Loucy (cell line): Measurements from ENCODE around the gene ARHGAP5.

ENCODE experiments used
- EZH2phosphoT487 ChIP-seq: fragments of 200-600 bp; IDR thresholded peaks from 2 replicates; pipeline ENCODE4 v1.6.1; 2018; ENCODE audit warnings: antibody characterized with exemption, mild to moderate bottlenecking, moderate library complexity, borderline replicate concordance
- TF ChIP-seq, protein P1 (sequence below): fragments of 200-600 bp; sonication (generic); conservative IDR thresholded peaks from 2 replicates; pipeline ENCODE4 v1.5.1; 2014; ENCODE audit warnings: mild to moderate bottlenecking, antibody characterized with exemption, low read length

DNA sequence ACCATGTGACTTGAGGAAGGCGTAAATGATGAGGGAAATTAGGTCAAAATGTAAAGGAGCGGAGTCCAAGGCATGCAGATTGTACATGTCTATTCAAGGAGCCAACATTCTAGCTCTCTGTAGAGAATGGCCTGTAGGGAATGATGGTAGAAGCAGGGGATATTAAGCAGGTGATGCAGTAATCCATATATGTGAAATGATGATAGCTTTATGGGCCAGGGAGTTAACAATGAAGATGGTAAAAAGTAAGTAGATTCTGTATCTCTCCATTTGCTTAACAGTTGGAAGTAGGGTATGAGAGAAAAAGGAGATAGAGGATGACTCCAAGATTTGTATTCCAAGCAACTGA lies 33.4 kb downstream of the ARHGAP5 start:
- TF ChIP-seq, protein P1, sequence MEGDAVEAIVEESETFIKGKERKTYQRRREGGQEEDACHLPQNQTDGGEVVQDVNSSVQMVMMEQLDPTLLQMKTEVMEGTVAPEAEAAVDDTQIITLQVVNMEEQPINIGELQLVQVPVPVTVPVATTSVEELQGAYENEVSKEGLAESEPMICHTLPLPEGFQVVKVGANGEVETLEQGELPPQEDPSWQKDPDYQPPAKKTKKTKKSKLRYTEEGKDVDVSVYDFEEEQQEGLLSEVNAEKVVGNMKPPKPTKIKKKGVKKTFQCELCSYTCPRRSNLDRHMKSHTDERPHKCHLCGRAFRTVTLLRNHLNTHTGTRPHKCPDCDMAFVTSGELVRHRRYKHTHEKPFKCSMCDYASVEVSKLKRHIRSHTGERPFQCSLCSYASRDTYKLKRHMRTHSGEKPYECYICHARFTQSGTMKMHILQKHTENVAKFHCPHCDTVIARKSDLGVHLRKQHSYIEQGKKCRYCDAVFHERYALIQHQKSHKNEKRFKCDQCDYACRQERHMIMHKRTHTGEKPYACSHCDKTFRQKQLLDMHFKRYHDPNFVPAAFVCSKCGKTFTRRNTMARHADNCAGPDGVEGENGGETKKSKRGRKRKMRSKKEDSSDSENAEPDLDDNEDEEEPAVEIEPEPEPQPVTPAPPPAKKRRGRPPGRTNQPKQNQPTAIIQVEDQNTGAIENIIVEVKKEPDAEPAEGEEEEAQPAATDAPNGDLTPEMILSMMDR = no peak
- TF ChIP-seq EZH2phosphoT487 = no peak
